HepG2 (cell line): Measurements from ENCODE around the gene AUTS2. TPM values are rescaled to one million over a fixed set of nuclear protein-coding genes. Genes with fewer than 3 reads are reported as not detected.

Experiments
- ATAC-seq: fragments of 200-7000 bp; cut with Tn5 transposase; 3 replicates; pipeline ENCODE4 v1.9.1; 2020; ENCODE audit warnings: mild to moderate bottlenecking, moderate library complexity
- BruUV-seq: library from RNA; stranded (reverse); fragments of 400-500 nt; replicated peaks from 2 replicates; lab custom pipeline; 2021; lab: Mats Ljungman, UMichigan
- CTCF ChIA-PET: fragments of 300-600 bp; formaldehyde crosslinking; extraction: SDS; loops from one replicate; lab custom pipeline; 2021; ENCODE audit warnings: low total read pairs, inconsistent platforms, low intra/inter-chr PET ratio; lab: Yijun Ruan, JAX
- POLR2A ChIA-PET: fragments of 350-600 bp; sonication (Branson Sonifier 250); formaldehyde crosslinking; loops from one replicate; lab custom pipeline; 2020; ENCODE audit warnings: antibody characterized with exemption, inconsistent platforms; lab: Yijun Ruan, JAX
- DNase-seq: peaks from one replicate; pipeline ENCODE4 v3.0.0-alpha.2; 2015; ENCODE audit warnings: low spot score
- FAIRE-seq: peaks from 3 replicates; lab custom pipeline; 2011; peaks lifted over from hg19 to GRCh38; lab: Jason Lieb, UNC
- H2AFZ ChIP-seq: one replicate; pipeline ENCODE4 v1.6.1; 2011; ENCODE audit warnings: low read length, inconsistent platforms
- H3K27ac ChIP-seq: fragments of 300-600 bp; 3 replicates; pipeline ENCODE4 v1.8.0; 2011; ENCODE audit warnings: mixed run types, mild to moderate bottlenecking, mixed read lengths, low read length, inconsistent platforms; ENCODE audit not compliant: insufficient read depth; ENCODE audit errors: extremely low read length
- H3K27me3 ChIP-seq, 2 experiments: fragments of 200-600 bp in 1 of 2; 2 replicates in 1 of 2; 3 replicates in 1 of 2; pipeline versions ENCODE4 v1.6.0 to v1.8.0; 2011; ENCODE audit warnings: low read length in 2 of 2, mild to moderate bottlenecking in 2 of 2, moderate library complexity in 2 of 2, inconsistent platforms in 1 of 2; ENCODE audit not compliant: insufficient read depth in 2 of 2, control insufficient read depth in 1 of 2
- H3K36me3 ChIP-seq, 2 experiments: fragments of 200-600 bp in 1 of 2; replicated peaks in 1 of 2; 2 replicates in 1 of 2; 3 replicates in 1 of 2; pipeline versions ENCODE4 v1.5.1 to v1.8.0; 2011; ENCODE audit warnings: low read length in 2 of 2, inconsistent platforms in 1 of 2; ENCODE audit not compliant: insufficient read depth in 2 of 2, control insufficient read depth in 1 of 2
- H3K4me1 ChIP-seq: 2 replicates; pipeline ENCODE4 v1.5.1; 2012; ENCODE audit warnings: low read length, inconsistent platforms; ENCODE audit not compliant: insufficient read depth
- H3K4me2 ChIP-seq: 2 replicates; pipeline ENCODE4 v1.6.0; 2011; ENCODE audit warnings: low read depth, low read length, inconsistent platforms
- H3K4me3 ChIP-seq, 3 experiments: fragments of 200-600 bp in 1 of 3; sonication (generic), shearing (Covaris generic) in 1 of 3; replicated peaks in 1 of 3; 2 replicates each; pipeline ENCODE4 v1.5.1; 2011 to 2016; ENCODE audit warnings: low read length in 3 of 3, inconsistent platforms in 2 of 3, low read depth in 2 of 3, mild to moderate bottlenecking in 2 of 3, control low read depth in 1 of 3, mixed read lengths in 1 of 3; ENCODE audit not compliant: insufficient read depth in 1 of 3
- H3K79me2 ChIP-seq: one replicate; pipeline ENCODE4 v1.6.1; 2011; ENCODE audit warnings: low read length, inconsistent platforms; ENCODE audit not compliant: insufficient read depth
- H3K9ac ChIP-seq: 2 replicates; pipeline ENCODE4 v1.6.0; 2011; ENCODE audit warnings: mild to moderate bottlenecking, low read depth, low read length, inconsistent platforms; ENCODE audit not compliant: insufficient read depth
- H3K9me3 ChIP-seq: 2 replicates; pipeline ENCODE4 v1.5.1; 2012; ENCODE audit warnings: mild to moderate bottlenecking, low read length
- H4K20me1 ChIP-seq: 2 replicates; pipeline ENCODE4 v1.6.0; 2011; ENCODE audit warnings: inconsistent platforms, mild to moderate bottlenecking, low read length, moderate library complexity; ENCODE audit not compliant: insufficient read depth
- ATF7 ChIP-seq, 2 experiments: fragments of 450-650 bp in 1 of 2; sonication (generic) in 1 of 2; formaldehyde crosslinking in 1 of 2; IDR thresholded peaks; 2 replicates each; pipeline versions ENCODE4 v1.4.0 to v1.6.1; 2016 to 2020; ENCODE audit warnings: antibody characterized with exemption in 1 of 2, mild to moderate bottlenecking in 1 of 2, missing genetic modification reagents in 1 of 2
- CREM ChIP-seq, 2 experiments: sonication (generic) in 1 of 2; formaldehyde crosslinking in 1 of 2; IDR thresholded peaks; 2 replicates each; pipeline versions ENCODE4 v1.4.0 to v1.6.1; 2016 to 2020; ENCODE audit warnings: antibody characterized with exemption in 1 of 2, mild to moderate bottlenecking in 1 of 2, missing genetic modification reagents in 1 of 2
- REXO4 ChIP-seq: sonication (generic); formaldehyde crosslinking; IDR thresholded peaks from 2 replicates; pipeline ENCODE4 v1.8.0; 2022; ENCODE audit warnings: missing genetic modification reagents, mild to moderate bottlenecking, borderline replicate concordance
- SMYD3 ChIP-seq: sonication (generic); formaldehyde crosslinking; IDR thresholded peaks from 2 replicates; pipeline ENCODE4 v1.8.1; 2023; ENCODE audit warnings: mild to moderate bottlenecking, missing genetic modification reagents
- TCF12 ChIP-seq, 2 experiments: fragments of 450-650 bp in 1 of 2; sonication (generic) in 1 of 2; formaldehyde crosslinking in 1 of 2; IDR thresholded peaks; 2 replicates each; pipeline versions ENCODE4 v1.6.1 to v1.8.0; 2017 to 2022; ENCODE audit warnings: antibody characterized with exemption in 1 of 2, mild to moderate bottlenecking in 1 of 2, missing genetic modification reagents in 1 of 2, moderate library complexity in 1 of 2
- ZNF570 ChIP-seq: sonication (generic); formaldehyde crosslinking; IDR thresholded peaks from 2 replicates; pipeline ENCODE4 v1.4.0; 2020; ENCODE audit warnings: mild to moderate bottlenecking, missing genetic modification reagents, borderline replicate concordance
- ZNF790 ChIP-seq: sonication (generic); formaldehyde crosslinking; IDR thresholded peaks from 2 replicates; pipeline ENCODE4 v1.8.0; 2022; ENCODE audit warnings: missing genetic modification reagents, mild to moderate bottlenecking, borderline replicate concordance
- WGBS: methylation state at CpG from one replicate; pipeline ENCODE4 v1.1.6; 2017; ENCODE audit warnings: low lambda C conversion rate; 5-methylcytosine and 5-hydroxymethylcytosine counted together
- in situ Hi-C: cut with HindIII; loops from 2 replicates; pipeline ENCODE4 v1.10.0; 2017; ENCODE audit warnings: low pct_unique_long_range_greater_than_20kb; ENCODE audit not compliant: extremely low pct_ligation_motif_present
- intact Hi-C: fragments of 100-400 bp; cut with micrococcal nuclease; formaldehyde crosslinking; loops from one replicate; pipeline ENCODE4 v1.10.0; 2022; ENCODE audit not compliant: unreplicated experiment
- polyA plus RNA-seq, 8 experiments: library from polyadenylated mRNA; depleted of rRNA in 3 of 8; stranded (reverse) in 7 of 8; unstranded in 1 of 8; fragments of >200 nt; fragmentation: Illumina TruSeq in 4 of 8; extraction: Trizol in 4 of 8; gene quantifications; 2 replicates each; pipeline versions ENCODE4 v1.2.1 to v1.2.3, GENCODE V29; 2011 to 2016; ENCODE audit warnings: low read depth in 4 of 8, missing spikeins in 1 of 8, mixed read lengths in 1 of 8; ENCODE audit not compliant: insufficient read depth in 1 of 8
- total RNA-seq, 5 experiments: library from RNA; depleted of rRNA; stranded (reverse); fragments of >200 nt; fragmentation: Illumina TruSeq; extraction: Trizol; gene quantifications; 2 replicates each; pipeline ENCODE4 v1.2.3, GENCODE V29; 2016; ENCODE audit warnings: low read depth in 1 of 5
- TF ChIP-seq, protein P1 (sequence below): IDR thresholded peaks from 2 replicates; pipeline ENCODE4 v1.6.1; 2012; ENCODE audit warnings: low read length, improper control_type of control experiment
- TF ChIP-seq, protein P2 (sequence below): sonication (generic); formaldehyde crosslinking; IDR thresholded peaks from 2 replicates; pipeline ENCODE4 v1.4.0; 2020; ENCODE audit warnings: missing genetic modification reagents, borderline replicate concordance

AUTS2 gene
- total and polyA plus RNA-seq, 2 of the 13 experiments (the other 11 are each of a cell fraction or from before 2014, with no cell fraction given), result 0.38 TPM; not detected in 1

DNA sequence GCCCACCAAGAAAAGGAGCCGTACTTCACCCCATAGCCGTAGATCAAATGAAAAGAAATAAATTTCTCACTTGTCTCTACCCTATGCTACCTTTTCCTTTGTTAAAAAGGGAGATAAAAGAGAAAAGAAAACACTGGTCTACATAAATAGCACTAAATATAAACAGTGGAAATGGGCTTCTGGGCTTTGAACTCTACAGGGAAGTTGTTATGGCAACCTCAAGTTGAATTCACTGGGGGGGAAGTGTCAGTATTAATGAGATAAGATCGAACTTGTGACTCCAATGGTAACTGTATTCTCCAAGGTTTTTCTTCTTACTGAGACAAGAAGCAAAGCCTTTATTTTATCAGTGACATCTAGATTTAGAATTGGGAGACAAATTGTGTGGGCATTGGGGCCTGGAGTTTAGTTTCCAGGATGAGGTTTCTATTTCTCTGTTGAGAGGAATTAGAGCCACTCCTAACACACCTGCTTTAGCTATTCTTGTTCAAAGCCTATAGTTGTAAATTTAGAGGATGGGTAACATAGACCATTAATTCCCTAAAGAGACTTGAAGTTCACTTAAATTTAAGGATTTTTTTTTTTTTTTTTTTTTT lies 929.3 kb downstream of the AUTS2 start:
- ChIA-PET POLR2A (no interaction called here), CTCF (no interaction called here)
- 32% methylated on average over 3 of the region's 3 CpGs for WGBS
- Histone ChIP-seq H3K9me3 (no peaks in the 10 kb centered on the region), H3K27me3 (no peaks in the 10 kb centered on the region), H3K9ac (no peak overlapping the region), H3K79me2 (no peaks in the 10 kb centered on the region), H3K4me3 (no peak overlapping the region), H3K27ac (no peak overlapping the region), H3K4me1 (no peaks in the 10 kb centered on the region), H4K20me1 (no peaks in the 10 kb centered on the region), H3K36me3 (no peaks in the 10 kb centered on the region), H2AFZ (no peak overlapping the region), H3K4me2 (no peak overlapping the region)
- in situ Hi-C loops (no loop called here), intact Hi-C loops (no loop called here)
- FAIRE-seq (no peak), DNase-seq (no peak), ATAC-seq (no peak)
- TF ChIP-seq, protein P1, sequence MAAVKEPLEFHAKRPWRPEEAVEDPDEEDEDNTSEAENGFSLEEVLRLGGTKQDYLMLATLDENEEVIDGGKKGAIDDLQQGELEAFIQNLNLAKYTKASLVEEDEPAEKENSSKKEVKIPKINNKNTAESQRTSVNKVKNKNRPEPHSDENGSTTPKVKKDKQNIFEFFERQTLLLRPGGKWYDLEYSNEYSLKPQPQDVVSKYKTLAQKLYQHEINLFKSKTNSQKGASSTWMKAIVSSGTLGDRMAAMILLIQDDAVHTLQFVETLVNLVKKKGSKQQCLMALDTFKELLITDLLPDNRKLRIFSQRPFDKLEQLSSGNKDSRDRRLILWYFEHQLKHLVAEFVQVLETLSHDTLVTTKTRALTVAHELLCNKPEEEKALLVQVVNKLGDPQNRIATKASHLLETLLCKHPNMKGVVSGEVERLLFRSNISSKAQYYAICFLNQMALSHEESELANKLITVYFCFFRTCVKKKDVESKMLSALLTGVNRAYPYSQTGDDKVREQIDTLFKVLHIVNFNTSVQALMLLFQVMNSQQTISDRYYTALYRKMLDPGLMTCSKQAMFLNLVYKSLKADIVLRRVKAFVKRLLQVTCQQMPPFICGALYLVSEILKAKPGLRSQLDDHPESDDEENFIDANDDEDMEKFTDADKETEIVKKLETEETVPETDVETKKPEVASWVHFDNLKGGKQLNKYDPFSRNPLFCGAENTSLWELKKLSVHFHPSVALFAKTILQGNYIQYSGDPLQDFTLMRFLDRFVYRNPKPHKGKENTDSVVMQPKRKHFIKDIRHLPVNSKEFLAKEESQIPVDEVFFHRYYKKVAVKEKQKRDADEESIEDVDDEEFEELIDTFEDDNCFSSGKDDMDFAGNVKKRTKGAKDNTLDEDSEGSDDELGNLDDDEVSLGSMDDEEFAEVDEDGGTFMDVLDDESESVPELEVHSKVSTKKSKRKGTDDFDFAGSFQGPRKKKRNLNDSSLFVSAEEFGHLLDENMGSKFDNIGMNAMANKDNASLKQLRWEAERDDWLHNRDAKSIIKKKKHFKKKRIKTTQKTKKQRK, result no peak
- no TSS peak for BruUV-seq

DNA sequence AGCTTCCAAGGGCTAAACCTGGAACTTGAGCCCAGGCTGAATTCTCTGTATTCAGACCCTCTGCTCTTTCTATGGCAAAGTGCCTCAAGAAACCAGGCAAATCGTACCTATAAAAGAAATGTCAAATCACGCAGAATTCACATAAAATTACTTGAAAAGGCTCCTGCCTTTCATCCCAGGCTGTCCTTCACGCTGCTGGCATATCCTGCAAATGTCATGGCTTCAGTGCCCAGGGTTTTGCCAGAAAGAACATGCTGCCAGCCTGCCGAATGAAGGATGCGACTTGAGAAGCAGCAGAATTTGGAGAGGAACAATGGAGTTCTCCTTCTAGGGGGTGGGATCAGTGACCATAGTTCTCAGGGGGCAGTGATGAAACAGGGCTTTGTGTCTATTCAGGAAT lies 931.2 kb downstream of the AUTS2 start:
- H3K27me3 ChIP-seq, result no peaks in the 10 kb centered on the region
- no peaks in the 10 kb centered on the region for H3K9me3 ChIP-seq
- no peak overlapping the region for H3K4me2 ChIP-seq
- no peaks in the 10 kb centered on the region for H3K4me1 ChIP-seq
- no peaks in the 10 kb centered on the region for H3K36me3 ChIP-seq
- H3K27ac ChIP-seq, result no peak overlapping the region
- DNase-seq, result no peak
- ChIA-PET CTCF (no interaction called here), POLR2A (no interaction called here)
- 33% methylated on average over 5 of the region's 5 CpGs for WGBS
- in situ Hi-C loops, result no loop called here
- no peaks in the 10 kb centered on the region for H3K79me2 ChIP-seq
- no peak overlapping the region for H3K9ac ChIP-seq
- no peak overlapping the region for H3K4me3 ChIP-seq
- H4K20me1 ChIP-seq, result no peaks in the 10 kb centered on the region
- no peak for ATAC-seq
- no peak for FAIRE-seq
- intact Hi-C loops, result no loop called here
- H2AFZ ChIP-seq, result no peak overlapping the region
- BruUV-seq, result no TSS peak
- no peak for TF ChIP-seq ATF7 (IDR thresholded peaks at IDR 0.05)
- TF ChIP-seq ATF7 (CRISPR knock-in tag; IDR thresholded peaks at IDR 0.05), result no peak
- no peak for TF ChIP-seq ZNF790 (CRISPR knock-in tag)
- no peak for TF ChIP-seq CREM (IDR thresholded peaks at IDR 0.05)
- no peak for TF ChIP-seq CREM (CRISPR knock-in tag; IDR thresholded peaks at IDR 0.05)
- no peak for TF ChIP-seq TCF12 (IDR thresholded peaks at IDR 0.05)
- no peak for TF ChIP-seq TCF12 (CRISPR knock-in tag; IDR thresholded peaks at IDR 0.05)
- TF ChIP-seq, protein P2, sequence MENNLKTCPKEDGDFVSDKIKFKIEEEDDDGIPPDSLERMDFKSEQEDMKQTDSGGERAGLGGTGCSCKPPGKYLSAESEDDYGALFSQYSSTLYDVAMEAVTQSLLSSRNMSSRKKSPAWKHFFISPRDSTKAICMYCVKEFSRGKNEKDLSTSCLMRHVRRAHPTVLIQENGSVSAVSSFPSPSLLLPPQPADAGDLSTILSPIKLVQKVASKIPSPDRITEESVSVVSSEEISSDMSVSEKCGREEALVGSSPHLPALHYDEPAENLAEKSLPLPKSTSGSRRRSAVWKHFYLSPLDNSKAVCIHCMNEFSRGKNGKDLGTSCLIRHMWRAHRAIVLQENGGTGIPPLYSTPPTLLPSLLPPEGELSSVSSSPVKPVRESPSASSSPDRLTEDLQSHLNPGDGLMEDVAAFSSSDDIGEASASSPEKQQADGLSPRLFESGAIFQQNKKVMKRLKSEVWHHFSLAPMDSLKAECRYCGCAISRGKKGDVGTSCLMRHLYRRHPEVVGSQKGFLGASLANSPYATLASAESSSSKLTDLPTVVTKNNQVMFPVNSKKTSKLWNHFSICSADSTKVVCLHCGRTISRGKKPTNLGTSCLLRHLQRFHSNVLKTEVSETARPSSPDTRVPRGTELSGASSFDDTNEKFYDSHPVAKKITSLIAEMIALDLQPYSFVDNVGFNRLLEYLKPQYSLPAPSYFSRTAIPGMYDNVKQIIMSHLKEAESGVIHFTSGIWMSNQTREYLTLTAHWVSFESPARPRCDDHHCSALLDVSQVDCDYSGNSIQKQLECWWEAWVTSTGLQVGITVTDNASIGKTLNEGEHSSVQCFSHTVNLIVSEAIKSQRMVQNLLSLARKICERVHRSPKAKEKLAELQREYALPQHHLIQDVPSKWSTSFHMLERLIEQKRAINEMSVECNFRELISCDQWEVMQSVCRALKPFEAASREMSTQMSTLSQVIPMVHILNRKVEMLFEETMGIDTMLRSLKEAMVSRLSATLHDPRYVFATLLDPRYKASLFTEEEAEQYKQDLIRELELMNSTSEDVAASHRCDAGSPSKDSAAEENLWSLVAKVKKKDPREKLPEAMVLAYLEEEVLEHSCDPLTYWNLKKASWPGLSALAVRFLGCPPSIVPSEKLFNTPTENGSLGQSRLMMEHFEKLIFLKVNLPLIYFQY (CRISPR knock-in tag), result no peak
- no peak for TF ChIP-seq REXO4 (CRISPR knock-in tag)
- no peak for TF ChIP-seq ZNF570 (CRISPR knock-in tag)
- TF ChIP-seq SMYD3 (CRISPR knock-in tag), result no peak
